K562 (cell line): Measurements from ENCODE around the gene FAM110D. TPM values are rescaled to one million over a fixed set of nuclear protein-coding genes. Genes with fewer than 3 reads are reported as not detected.
A peak's percentile ranks its signal among the peaks of the same experiment; 100 is the strongest.

Experiments
- ADNP ChIP-seq: fragments of 200-800 bp; sonication (Bioruptor generic); IDR thresholded peaks from 2 replicates; pipeline ENCODE4 v1.6.1; 2016; ENCODE audit warnings: missing genetic modification characterization, missing compliant biosample characterization
- CHD2 ChIP-seq: IDR thresholded peaks from 2 replicates; pipeline ENCODE4 v1.6.1; 2011; ENCODE audit warnings: low read depth, low read length
- DPF2 ChIP-seq: fragments of 450-650 bp; IDR thresholded peaks from 2 replicates; pipeline ENCODE4 v1.6.1; 2016
- E2F3 ChIP-seq: fragments of 250-450 bp; sonication (Bioruptor Pico); IDR thresholded peaks from 2 replicates; pipeline ENCODE4 v1.4.0; 2020; ENCODE audit warnings: mild to moderate bottlenecking
- EGR1 ChIP-seq: fragments of 450-650 bp; conservative IDR thresholded peaks from 2 replicates; pipeline ENCODE4 v1.6.1; 2017; ENCODE audit warnings: mild to moderate bottlenecking
- ELF1 ChIP-seq: fragments of 200-800 bp; sonication (Bioruptor generic); IDR thresholded peaks from 2 replicates; pipeline ENCODE4 v1.6.1; 2016; ENCODE audit warnings: missing genetic modification characterization, missing compliant biosample characterization
- GTF2A2 ChIP-seq: IDR thresholded peaks from 2 replicates; pipeline ENCODE4 v1.6.1; 2016; ENCODE audit warnings: mild to moderate bottlenecking, missing genetic modification characterization, missing compliant biosample characterization
- GTF2E2 ChIP-seq: fragments of 200-800 bp; sonication (Bioruptor generic); IDR thresholded peaks from 2 replicates; pipeline ENCODE4 v1.6.1; 2016; ENCODE audit warnings: missing genetic modification characterization, missing compliant biosample characterization
- HDAC1 ChIP-seq, 2 experiments: fragments of 450-650 bp; IDR thresholded peaks; 2 replicates each; pipeline ENCODE4 v1.6.1; 2016 to 2017; ENCODE audit warnings: inconsistent platforms in 1 of 2, mild to moderate bottlenecking in 1 of 2, moderate library complexity in 1 of 2
- HMG20B ChIP-seq: fragments of 250-450 bp; sonication (Bioruptor Pico); IDR thresholded peaks from 2 replicates; pipeline ENCODE4 v1.5.0; 2021; ENCODE audit warnings: mild to moderate bottlenecking
- LEF1 ChIP-seq: fragments of 450-650 bp; IDR thresholded peaks from 2 replicates; pipeline ENCODE4 v1.6.1; 2016; ENCODE audit warnings: mild to moderate bottlenecking
- MTF1 ChIP-seq: fragments of 250-450 bp; sonication (Bioruptor Pico); IDR thresholded peaks from 2 replicates; pipeline ENCODE4 v1.9.0; 2021; ENCODE audit warnings: moderate library complexity, mild to moderate bottlenecking, inconsistent platforms, borderline replicate concordance
- MYC ChIP-seq, 2 experiments: fragments of 250-450 bp in 1 of 2; sonication (Bioruptor Pico) in 1 of 2; IDR thresholded peaks; 2 replicates each; pipeline versions ENCODE4 v1.5.1 to v1.6.1; 2012 to 2021; ENCODE audit warnings: low read depth in 2 of 2, borderline replicate concordance in 1 of 2, improper control_type of control experiment in 1 of 2, low read length in 1 of 2, mild to moderate bottlenecking in 1 of 2, moderate library complexity in 1 of 2
- NFXL1 ChIP-seq: fragments of 450-650 bp; formaldehyde crosslinking; IDR thresholded peaks from 2 replicates; pipeline ENCODE4 v1.4.0; 2021; ENCODE audit warnings: mild to moderate bottlenecking
- NR1H2 ChIP-seq: sonication (generic); formaldehyde crosslinking; IDR thresholded peaks from 2 replicates; pipeline ENCODE4 v1.4.0; 2020; ENCODE audit warnings: mild to moderate bottlenecking, missing genetic modification reagents
- POLR3A ChIP-seq: IDR thresholded peaks from 2 replicates; pipeline ENCODE4 v1.6.1; 2011; ENCODE audit warnings: borderline replicate concordance, mild to moderate bottlenecking, moderate library complexity; ENCODE audit not compliant: insufficient read length, insufficient read depth; ENCODE audit errors: extremely low read depth
- SLC30A9 ChIP-seq: fragments of 250-450 bp; sonication (Bioruptor Pico); IDR thresholded peaks from 2 replicates; pipeline ENCODE4 v1.8.0; 2022; ENCODE audit warnings: mild to moderate bottlenecking, moderate library complexity
- TFE3 ChIP-seq: fragments of 450-650 bp; formaldehyde crosslinking; IDR thresholded peaks from 2 replicates; pipeline ENCODE4 v1.4.0; 2020; ENCODE audit warnings: mild to moderate bottlenecking, mixed read lengths
- TOE1 ChIP-seq, 2 experiments: fragments of 450-650 bp in 1 of 2; sonication (generic) in 1 of 2; formaldehyde crosslinking in 1 of 2; IDR thresholded peaks; 2 replicates each; pipeline versions ENCODE4 v1.7.1 to v1.8.0; 2016 to 2022; ENCODE audit warnings: borderline replicate concordance in 2 of 2, mild to moderate bottlenecking in 2 of 2, antibody characterized with exemption in 1 of 2, inconsistent platforms in 1 of 2, low read depth in 1 of 2, missing genetic modification reagents in 1 of 2, moderate library complexity in 1 of 2
- ZBTB17 ChIP-seq: fragments of 450-650 bp; formaldehyde crosslinking; IDR thresholded peaks from 2 replicates; pipeline ENCODE4 v1.4.0; 2020; ENCODE audit warnings: mild to moderate bottlenecking
- ZNF174 ChIP-seq: fragments of 250-450 bp; sonication (Bioruptor Pico); IDR thresholded peaks from 2 replicates; pipeline ENCODE4 v1.4.0; 2020; ENCODE audit warnings: mild to moderate bottlenecking
- polyA plus RNA-seq, 8 experiments: library from polyadenylated mRNA; depleted of rRNA in 4 of 8; stranded (reverse) in 5 of 8; unstranded in 3 of 8; fragments of >200 nt; fragmentation: Nextera tagmentation in 2 of 8; fragmentation: Illumina TruSeq in 1 of 8; extraction: Ambion mirVana in 2 of 8; extraction: Trizol in 1 of 8; gene quantifications; 2 replicates each; pipeline versions ENCODE4 v1.2.1 to v1.2.3, GENCODE V29; 2011 to 2014; ENCODE audit warnings: inconsistent platforms in 1 of 8, missing spikeins in 1 of 8
- total RNA-seq, 7 experiments: library from RNA; depleted of rRNA in 6 of 7; stranded (reverse); fragments of >200 nt in 6 of 7; fragmentation: Illumina TruSeq in 2 of 7; extraction: Trizol in 2 of 7; gene quantifications; 2 replicates each; pipeline versions ENCODE4 v1.2.1 to v1.2.3, GENCODE V29; 2011 to 2021; ENCODE audit warnings: low replicate concordance in 1 of 7
- TF ChIP-seq, protein P1 (sequence below), 2 experiments: IDR thresholded peaks; 2 replicates each; pipeline ENCODE4 v1.6.1; 2011; ENCODE audit warnings: borderline replicate concordance in 1 of 2, control low read depth in 1 of 2, low read depth in 1 of 2, low read length in 1 of 2, mild to moderate bottlenecking in 1 of 2, mixed read lengths in 1 of 2, moderate library complexity in 1 of 2; ENCODE audit not compliant: insufficient read depth in 1 of 2, insufficient read length in 1 of 2, poor library complexity in 1 of 2, severe bottlenecking in 1 of 2; ENCODE audit errors: extremely low read depth in 1 of 2
- TF ChIP-seq, protein P2 (sequence below), 3 experiments: IDR thresholded peaks in 2 of 3; conservative IDR thresholded peaks in 1 of 3; 2 replicates each; pipeline ENCODE4 v1.5.1; 2011 to 2012; ENCODE audit warnings: low read length in 3 of 3, mild to moderate bottlenecking in 3 of 3, control low read depth in 2 of 3, improper control_type of control experiment in 1 of 3, inconsistent platforms in 1 of 3, low read depth in 1 of 3, mixed read lengths in 1 of 3, moderate library complexity in 1 of 3; ENCODE audit not compliant: insufficient read depth in 2 of 3

Gene FAM110D
- total and polyA plus RNA-seq, 9 of the 15 experiments (the other 6 are each of a cell fraction or from before 2014, with no cell fraction given) = 0.04 to 1.1 (median 0.33) TPM

- TF ChIP-seq TFE3 (CRISPR knock-in tag) (peak; percentile 3; the same call in 1 of the 2 replicates), SLC30A9 (CRISPR knock-in tag) (no peak), DPF2 (peak; percentile 98), TOE1 (IDR thresholded peaks at IDR 0.05; ENCODE audit: borderline replicate concordance) (peak; percentile 91), TOE1 (CRISPR knock-in tag; IDR thresholded peaks at IDR 0.05; ENCODE audit: borderline replicate concordance, low read depth) (no peak), ZBTB17 (peak; percentile 46), NFXL1 (CRISPR knock-in tag) (peak; percentile 74; the same call in 1 of the 2 replicates), ZNF174 (CRISPR knock-in tag) (no peak), ELF1 (tag) (peak; percentile 73), HMG20B (no peak), MYC (IDR thresholded peaks at IDR 0.05; ENCODE audit: low read depth, low read length) (peak; percentile 73), MYC (CRISPR knock-in tag; IDR thresholded peaks at IDR 0.05; ENCODE audit: borderline replicate concordance, low read depth) (0 out of 2 replicates have a peak, but pooled peaks have one; percentile 45), GTF2A2 (tag) (0 out of 2 replicates have a peak, but pooled peaks have one; percentile 34), MTF1 (CRISPR knock-in tag) (no peak; the same call in 1 of the 2 replicates), POLR3A (no peak), ADNP (peak; percentile 65), GTF2E2 (tag) (peak; percentile 79; the same call in 1 of the 2 replicates), NR1H2 (no peak), LEF1 (peak; percentile 98), CHD2 (peak; percentile 56; the same call in 1 of the 2 replicates), EGR1 (peak; percentile 79), HDAC1 (IDR thresholded peaks at IDR 0.05) (peak in 1 of 2 experiments; percentile 81; a peak in 3 of 4 replicates), E2F3 (CRISPR knock-in tag) (peak; percentile 76)
- TF ChIP-seq, protein P1, sequence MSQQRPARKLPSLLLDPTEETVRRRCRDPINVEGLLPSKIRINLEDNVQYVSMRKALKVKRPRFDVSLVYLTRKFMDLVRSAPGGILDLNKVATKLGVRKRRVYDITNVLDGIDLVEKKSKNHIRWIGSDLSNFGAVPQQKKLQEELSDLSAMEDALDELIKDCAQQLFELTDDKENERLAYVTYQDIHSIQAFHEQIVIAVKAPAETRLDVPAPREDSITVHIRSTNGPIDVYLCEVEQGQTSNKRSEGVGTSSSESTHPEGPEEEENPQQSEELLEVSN (IDR thresholded peaks at IDR 0.05; ENCODE audit: borderline replicate concordance in 1 of 2, extremely low read depth in 1 of 2, insufficient read depth in 1 of 2, insufficient read length in 1 of 2, low read depth in 1 of 2, low read length in 1 of 2, poor library complexity in 1 of 2, severe bottlenecking in 1 of 2) = no peak
- TF ChIP-seq, protein P2, sequence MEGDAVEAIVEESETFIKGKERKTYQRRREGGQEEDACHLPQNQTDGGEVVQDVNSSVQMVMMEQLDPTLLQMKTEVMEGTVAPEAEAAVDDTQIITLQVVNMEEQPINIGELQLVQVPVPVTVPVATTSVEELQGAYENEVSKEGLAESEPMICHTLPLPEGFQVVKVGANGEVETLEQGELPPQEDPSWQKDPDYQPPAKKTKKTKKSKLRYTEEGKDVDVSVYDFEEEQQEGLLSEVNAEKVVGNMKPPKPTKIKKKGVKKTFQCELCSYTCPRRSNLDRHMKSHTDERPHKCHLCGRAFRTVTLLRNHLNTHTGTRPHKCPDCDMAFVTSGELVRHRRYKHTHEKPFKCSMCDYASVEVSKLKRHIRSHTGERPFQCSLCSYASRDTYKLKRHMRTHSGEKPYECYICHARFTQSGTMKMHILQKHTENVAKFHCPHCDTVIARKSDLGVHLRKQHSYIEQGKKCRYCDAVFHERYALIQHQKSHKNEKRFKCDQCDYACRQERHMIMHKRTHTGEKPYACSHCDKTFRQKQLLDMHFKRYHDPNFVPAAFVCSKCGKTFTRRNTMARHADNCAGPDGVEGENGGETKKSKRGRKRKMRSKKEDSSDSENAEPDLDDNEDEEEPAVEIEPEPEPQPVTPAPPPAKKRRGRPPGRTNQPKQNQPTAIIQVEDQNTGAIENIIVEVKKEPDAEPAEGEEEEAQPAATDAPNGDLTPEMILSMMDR (IDR thresholded peaks at IDR 0.05 in 2 of 3, conservative IDR thresholded peaks at IDR 0.05 in 1 of 3; ENCODE audit: insufficient read depth in 2 of 3, low read depth in 1 of 3, low read length in 3 of 3) = no peak
Measured at GRCh38 chr1:26126321-26127084, 32.4 kb upstream of the FAM110D start (continued).
